ENCODE results near the gene ZNF177. TPM values are rescaled to one million over a fixed set of nuclear protein-coding genes. Genes with fewer than 3 reads are reported as not detected.

The ZNF177 gene
- total and polyA plus RNA-seq, 2 donors (not counting 1 experiment from before 2014, with no cell fraction given), result 2.5 to 2.8 TPM

DNA sequence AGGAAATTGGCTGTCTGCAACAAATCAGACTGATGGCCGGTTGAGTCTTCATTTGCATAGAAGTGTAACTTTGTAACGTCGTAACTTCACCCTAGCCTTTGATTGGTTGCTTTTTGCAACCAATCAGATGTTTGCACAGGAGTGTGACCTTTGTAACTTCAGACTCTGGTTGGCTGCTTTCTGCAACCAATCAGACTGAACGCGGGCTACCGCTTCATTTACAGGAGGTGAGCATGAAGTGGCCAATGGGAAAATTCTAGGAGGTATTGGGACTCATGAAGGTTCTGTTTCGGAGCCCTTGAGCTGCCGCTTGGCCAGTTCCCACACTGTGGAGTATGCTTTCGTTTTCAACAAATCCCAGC, 39.3 kb upstream of the ZNF177 start:
- Mint-ChIP-seq H3K4me1 (peaks cover 24% of the 10 kb centered on the region), H3K9me3 (ENCODE audit: insufficient read depth) (peaks cover 15% of the 10 kb centered on the region), H3K27me3 (no peaks in the 10 kb centered on the region), H3K27ac (peak overlapping the region; percentile 96), H3K4me3 (peak overlapping the region; percentile 96)
- DNase-seq, result no peak
- Histone ChIP-seq H3K27me3 (replicated peaks in 1 of 4; ENCODE audit: control extremely low read depth in 1 of 4, control insufficient read depth in 3 of 4, insufficient read depth in 4 of 4, low read length in 3 of 4) (no peaks in the 10 kb centered on the region), H3K36me3 (replicated peaks in 1 of 2; ENCODE audit: control extremely low read depth in 1 of 2, control insufficient read depth in 1 of 2, extremely low read depth in 1 of 2, insufficient read depth in 2 of 2, low read length in 1 of 2) (peaks cover under 1 to 1% of the 10 kb centered on the region in 2 experiments), H3K9ac (ENCODE audit: low read length) (peak overlapping the region; percentile 77), H3K4me3 (ENCODE audit: control extremely low read depth in 1 of 5, extremely low read depth in 1 of 5, insufficient read depth in 1 of 5, low read depth in 2 of 5, low read length in 4 of 5) (peak overlapping the region; percentile 72 to 88 (median 79)), H2AFZ (ENCODE audit: insufficient read depth, low read depth, low read length, poor library complexity, severe bottlenecking) (peak overlapping the region; percentile 89), H3K9me3 (ENCODE audit: control extremely low read depth in 1 of 3, control insufficient read depth in 2 of 3, insufficient read depth in 1 of 3, low read length in 2 of 3) (peaks cover 4 to 53% (median 30%) of the 10 kb centered on the region in 3 donors), H3K27ac (ENCODE audit: low read length in 2 of 2) (peak overlapping the region; percentile 78 to 81), H3K79me2 (ENCODE audit: control insufficient read depth, insufficient read depth, low read length) (peaks cover 33% of the 10 kb centered on the region), H4K20me1 (ENCODE audit: control insufficient read depth, insufficient read depth, low read length, poor library complexity, severe bottlenecking) (no peaks in the 10 kb centered on the region), H3K4me2 (replicated peaks; ENCODE audit: low read depth, low read length, poor library complexity, severe bottlenecking) (peak overlapping the region; percentile 89), H3K4me1 (ENCODE audit: control insufficient read depth in 2 of 2, insufficient read depth in 2 of 2, low read length in 2 of 2) (peaks cover 11 to 17% of the 10 kb centered on the region in 2 donors)
- ChIA-PET POLR2A (interaction anchor here (1.0 kb wide), 1 partner anchor 14 kb away, joined by 3 read pairs; the partner anchor contains the start of gene ZNF699), CTCF (interaction anchor here (0.8 to 2.1 kb wide), 6 partner anchors 10 to 445 kb away, joined by 3 to 13 read pairs (median 4); partner anchors contain the start of genes ZNF266, ZNF699 and ZNF846)
- ATAC-seq (ENCODE audit: low read depth), result peak; percentile 32
- TF ChIP-seq EZH2 (IDR thresholded peaks at IDR 0.05; ENCODE audit: borderline replicate concordance, insufficient read depth, low read depth, low read length, poor library complexity, severe bottlenecking) (no peak), CTCF (IDR thresholded peaks at IDR 0.05) (no peak)
- WGBS (ENCODE audit: insufficient coverage), result 6% methylated on average over 9 of the region's 9 CpGs
- intact Hi-C loops (cut with micrococcal nuclease), result loop anchor here (5.0 kb wide), 1 partner anchor 214 kb away; the partner anchor contains the start of gene ZNF426

DNA sequence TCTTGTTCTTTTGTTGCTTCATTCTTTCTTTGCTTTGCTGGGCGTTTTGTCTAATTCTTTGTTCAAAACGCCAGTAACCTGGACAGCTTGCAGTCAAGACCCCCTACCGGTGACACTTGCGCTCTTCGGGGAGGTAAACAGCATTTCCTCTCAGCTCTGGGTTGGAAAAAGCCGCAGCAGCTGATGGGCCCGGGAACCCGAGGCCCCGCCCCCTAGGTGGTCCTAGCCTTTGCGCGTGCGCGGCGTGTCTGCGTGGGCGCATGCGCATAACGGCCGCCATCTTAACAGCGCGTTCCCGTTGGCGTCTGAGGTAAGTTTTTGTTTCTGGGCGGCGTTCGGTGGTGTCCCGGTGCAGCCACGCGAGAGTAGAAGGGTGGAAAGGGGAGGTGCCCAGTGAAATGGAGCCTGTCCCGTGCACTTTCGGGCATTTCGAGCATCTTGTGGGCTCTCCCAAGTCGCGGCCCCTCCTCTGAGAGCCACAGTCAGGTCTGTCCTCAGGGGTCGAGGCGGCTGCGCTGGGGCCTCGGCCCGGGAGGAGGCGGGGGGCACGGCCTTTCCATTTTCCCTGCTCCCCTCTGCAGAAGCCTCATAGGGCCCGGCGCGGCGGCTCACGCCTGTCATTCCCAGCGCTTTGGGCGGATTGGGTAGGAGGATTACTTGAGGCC, 38.8 kb upstream of the ZNF177 start, which contains the start of gene ZNF559:
Gene ZNF559 (plus strand): TSS at position 261 of the 665 bp plus-strand sequence. CDS start 14,371 bp downstream, outside the sequence.
- H3K4me1 Mint-ChIP-seq, result peaks cover 24% of the 10 kb centered on the region
- H3K4me3 ChIP-seq (ENCODE audit: control extremely low read depth in 1 of 5, extremely low read depth in 1 of 5, insufficient read depth in 1 of 5, low read depth in 2 of 5, low read length in 4 of 5), result peak within 1 kb of the TSS; percentile 72 to 88 (median 79)

More for the DNA sequence above, 38.8 kb upstream of the ZNF177 start, which contains the start of gene ZNF559:
- ChIA-PET CTCF (interaction anchor here (0.8 to 2.1 kb wide), 6 partner anchors 11 to 445 kb away, joined by 3 to 13 read pairs (median 4); partner anchors contain the start of genes ZNF266, ZNF699 and ZNF846), POLR2A (interaction anchor here (1.0 kb wide), 1 partner anchor 15 kb away, joined by 3 read pairs; the partner anchor contains the start of gene ZNF699)
- intact Hi-C loops (cut with micrococcal nuclease), result loop anchor here (1.0 to 5.0 kb wide), 5 partner anchors 14 to 495 kb away; partner anchors contain the start of genes FBXL12, ZNF317 and ZNF426
- H3K36me3 ChIP-seq (replicated peaks in 1 of 2; ENCODE audit: control extremely low read depth in 1 of 2, control insufficient read depth in 1 of 2, extremely low read depth in 1 of 2, insufficient read depth in 2 of 2, low read length in 1 of 2), result peaks cover 2 to 5% of the 10 kb centered on the region in 2 experiments
- DNase-seq (peak; percentile 98), ATAC-seq (ENCODE audit: low read depth) (peak; percentile 89)
- peak within 1 kb of the TSS; percentile 96 for H3K27ac Mint-ChIP-seq
- peaks cover 6 to 54% (median 35%) of the 10 kb centered on the region in 3 donors for H3K9me3 ChIP-seq (ENCODE audit: control extremely low read depth in 1 of 3, control insufficient read depth in 2 of 3, insufficient read depth in 1 of 3, low read length in 2 of 3)
- WGBS (ENCODE audit: insufficient coverage), result under 1% methylated on average over 41 of the region's 48 CpGs
- peak; percentile 59 for TF ChIP-seq CTCF (IDR thresholded peaks at IDR 0.05)
- TF ChIP-seq EZH2 (IDR thresholded peaks at IDR 0.05; ENCODE audit: borderline replicate concordance, insufficient read depth, low read depth, low read length, poor library complexity, severe bottlenecking), result no peak
- no peaks in the 10 kb centered on the region for H4K20me1 ChIP-seq (ENCODE audit: control insufficient read depth, insufficient read depth, low read length, poor library complexity, severe bottlenecking)
- peak within 1 kb of the TSS; percentile 89 for H2AFZ ChIP-seq (ENCODE audit: insufficient read depth, low read depth, low read length, poor library complexity, severe bottlenecking)
- peaks cover 15% of the 10 kb centered on the region for H3K9me3 Mint-ChIP-seq (ENCODE audit: insufficient read depth)
- H3K79me2 ChIP-seq (ENCODE audit: control insufficient read depth, insufficient read depth, low read length), result peaks cover 38% of the 10 kb centered on the region
- H3K27me3 Mint-ChIP-seq, result no peaks in the 10 kb centered on the region
- peak within 1 kb of the TSS; percentile 77 for H3K9ac ChIP-seq (ENCODE audit: low read length)
- peak within 1 kb of the TSS; percentile 89 for H3K4me2 ChIP-seq (replicated peaks; ENCODE audit: low read depth, low read length, poor library complexity, severe bottlenecking)
- peak within 1 kb of the TSS; percentile 96 for H3K4me3 Mint-ChIP-seq
- H3K4me1 ChIP-seq (ENCODE audit: control insufficient read depth in 2 of 2, insufficient read depth in 2 of 2, low read length in 2 of 2), result peaks cover 11 to 17% of the 10 kb centered on the region in 2 donors
- no peaks in the 10 kb centered on the region for H3K27me3 ChIP-seq (replicated peaks in 1 of 4; ENCODE audit: control extremely low read depth in 1 of 4, control insufficient read depth in 3 of 4, insufficient read depth in 4 of 4, low read length in 3 of 4)
- peak within 1 kb of the TSS; percentile 78 to 81 for H3K27ac ChIP-seq (ENCODE audit: low read length in 2 of 2)
